HepG2 (cell line): ENCODE results near the gene HLF. TPM values are rescaled to one million over a fixed set of nuclear protein-coding genes. Genes with fewer than 3 reads are reported as not detected.

Source experiments
- ATAC-seq: fragments of 200-7000 bp; cut with Tn5 transposase; 3 replicates; pipeline ENCODE4 v1.9.1; 2020; ENCODE audit warnings: mild to moderate bottlenecking, moderate library complexity
- BruUV-seq: library from RNA; stranded (reverse); fragments of 400-500 nt; replicated peaks from 2 replicates; lab custom pipeline; 2021; lab: Mats Ljungman, UMichigan
- CTCF ChIA-PET: fragments of 300-600 bp; formaldehyde crosslinking; extraction: SDS; loops from one replicate; lab custom pipeline; 2021; ENCODE audit warnings: low total read pairs, inconsistent platforms, low intra/inter-chr PET ratio; lab: Yijun Ruan, JAX
- POLR2A ChIA-PET: fragments of 350-600 bp; sonication (Branson Sonifier 250); formaldehyde crosslinking; loops from one replicate; lab custom pipeline; 2020; ENCODE audit warnings: antibody characterized with exemption, inconsistent platforms; lab: Yijun Ruan, JAX
- DNase-seq: peaks from one replicate; pipeline ENCODE4 v3.0.0-alpha.2; 2015; ENCODE audit warnings: low spot score
- FAIRE-seq: peaks from 3 replicates; lab custom pipeline; 2011; peaks lifted over from hg19 to GRCh38; lab: Jason Lieb, UNC
- H2AFZ ChIP-seq: one replicate; pipeline ENCODE4 v1.6.1; 2011; ENCODE audit warnings: low read length, inconsistent platforms
- H3K27ac ChIP-seq: fragments of 300-600 bp; 3 replicates; pipeline ENCODE4 v1.8.0; 2011; ENCODE audit warnings: mixed run types, mild to moderate bottlenecking, mixed read lengths, low read length, inconsistent platforms; ENCODE audit not compliant: insufficient read depth; ENCODE audit errors: extremely low read length
- H3K27me3 ChIP-seq, 2 experiments: fragments of 200-600 bp in 1 of 2; 2 replicates in 1 of 2; 3 replicates in 1 of 2; pipeline versions ENCODE4 v1.6.0 to v1.8.0; 2011; ENCODE audit warnings: low read length in 2 of 2, mild to moderate bottlenecking in 2 of 2, moderate library complexity in 2 of 2, inconsistent platforms in 1 of 2; ENCODE audit not compliant: insufficient read depth in 2 of 2, control insufficient read depth in 1 of 2
- H3K36me3 ChIP-seq, 2 experiments: fragments of 200-600 bp in 1 of 2; replicated peaks in 1 of 2; 2 replicates in 1 of 2; 3 replicates in 1 of 2; pipeline versions ENCODE4 v1.5.1 to v1.8.0; 2011; ENCODE audit warnings: low read length in 2 of 2, inconsistent platforms in 1 of 2; ENCODE audit not compliant: insufficient read depth in 2 of 2, control insufficient read depth in 1 of 2
- H3K4me1 ChIP-seq: 2 replicates; pipeline ENCODE4 v1.5.1; 2012; ENCODE audit warnings: low read length, inconsistent platforms; ENCODE audit not compliant: insufficient read depth
- H3K4me2 ChIP-seq: 2 replicates; pipeline ENCODE4 v1.6.0; 2011; ENCODE audit warnings: low read depth, low read length, inconsistent platforms
- H3K4me3 ChIP-seq, 3 experiments: fragments of 200-600 bp in 1 of 3; sonication (generic), shearing (Covaris generic) in 1 of 3; replicated peaks in 1 of 3; 2 replicates each; pipeline ENCODE4 v1.5.1; 2011 to 2016; ENCODE audit warnings: low read length in 3 of 3, inconsistent platforms in 2 of 3, low read depth in 2 of 3, mild to moderate bottlenecking in 2 of 3, control low read depth in 1 of 3, mixed read lengths in 1 of 3; ENCODE audit not compliant: insufficient read depth in 1 of 3
- H3K79me2 ChIP-seq: one replicate; pipeline ENCODE4 v1.6.1; 2011; ENCODE audit warnings: low read length, inconsistent platforms; ENCODE audit not compliant: insufficient read depth
- H3K9ac ChIP-seq: 2 replicates; pipeline ENCODE4 v1.6.0; 2011; ENCODE audit warnings: mild to moderate bottlenecking, low read depth, low read length, inconsistent platforms; ENCODE audit not compliant: insufficient read depth
- H3K9me3 ChIP-seq: 2 replicates; pipeline ENCODE4 v1.5.1; 2012; ENCODE audit warnings: mild to moderate bottlenecking, low read length
- H4K20me1 ChIP-seq: 2 replicates; pipeline ENCODE4 v1.6.0; 2011; ENCODE audit warnings: inconsistent platforms, mild to moderate bottlenecking, low read length, moderate library complexity; ENCODE audit not compliant: insufficient read depth
- JUN ChIP-seq: sonication (generic); formaldehyde crosslinking; IDR thresholded peaks from 2 replicates; pipeline ENCODE4 v1.4.0; 2020; ENCODE audit warnings: mild to moderate bottlenecking, missing genetic modification reagents
- NFRKB ChIP-seq: fragments of 450-650 bp; IDR thresholded peaks from 2 replicates; pipeline ENCODE4 v1.6.1; 2017
- RBFOX2 ChIP-seq: fragments of 200-400 bp; formaldehyde crosslinking; IDR thresholded peaks from 2 replicates; pipeline ENCODE4 v1.6.1; 2017; ENCODE audit warnings: low read depth, mild to moderate bottlenecking, low read length
- RBM22 ChIP-seq: fragments of 200-400 bp; formaldehyde crosslinking; optimal IDR thresholded peaks from 2 replicates; pipeline ENCODE3; 2017; ENCODE audit warnings: mild to moderate bottlenecking, low read length, moderate library complexity
- SRSF4 ChIP-seq: fragments of 200-400 bp; formaldehyde crosslinking; IDR thresholded peaks from one replicate; pipeline ENCODE4 v1.6.1; 2018; ENCODE audit warnings: mild to moderate bottlenecking, low read depth, low read length, moderate library complexity; ENCODE audit not compliant: poor library complexity, severe bottlenecking
- TBX2 ChIP-seq: sonication (generic); formaldehyde crosslinking; IDR thresholded peaks from 2 replicates; pipeline ENCODE4 v1.5.0; 2020; ENCODE audit warnings: missing genetic modification reagents, mild to moderate bottlenecking, borderline replicate concordance
- TOPORS ChIP-seq: sonication (generic); formaldehyde crosslinking; IDR thresholded peaks from 2 replicates; pipeline ENCODE4 v1.8.0; 2023; ENCODE audit warnings: mild to moderate bottlenecking, missing genetic modification reagents
- ZNF260 ChIP-seq: sonication (generic); formaldehyde crosslinking; IDR thresholded peaks from 2 replicates; pipeline ENCODE4 v1.4.0; 2020; ENCODE audit warnings: missing genetic modification reagents, low read depth, mild to moderate bottlenecking, borderline replicate concordance
- ZNF333 ChIP-seq: sonication (generic); formaldehyde crosslinking; IDR thresholded peaks from 2 replicates; pipeline ENCODE4 v1.4.0; 2020; ENCODE audit warnings: mild to moderate bottlenecking, missing genetic modification reagents, borderline replicate concordance
- WGBS: methylation state at CpG from one replicate; pipeline ENCODE4 v1.1.6; 2017; ENCODE audit warnings: low lambda C conversion rate; 5-methylcytosine and 5-hydroxymethylcytosine counted together
- in situ Hi-C: cut with HindIII; loops from 2 replicates; pipeline ENCODE4 v1.10.0; 2017; ENCODE audit warnings: low pct_unique_long_range_greater_than_20kb; ENCODE audit not compliant: extremely low pct_ligation_motif_present
- intact Hi-C: fragments of 100-400 bp; cut with micrococcal nuclease; formaldehyde crosslinking; loops from one replicate; pipeline ENCODE4 v1.10.0; 2022; ENCODE audit not compliant: unreplicated experiment
- polyA plus RNA-seq, 8 experiments: library from polyadenylated mRNA; depleted of rRNA in 3 of 8; stranded (reverse) in 7 of 8; unstranded in 1 of 8; fragments of >200 nt; fragmentation: Illumina TruSeq in 4 of 8; extraction: Trizol in 4 of 8; gene quantifications; 2 replicates each; pipeline versions ENCODE4 v1.2.1 to v1.2.3, GENCODE V29; 2011 to 2016; ENCODE audit warnings: low read depth in 4 of 8, missing spikeins in 1 of 8, mixed read lengths in 1 of 8; ENCODE audit not compliant: insufficient read depth in 1 of 8
- total RNA-seq, 5 experiments: library from RNA; depleted of rRNA; stranded (reverse); fragments of >200 nt; fragmentation: Illumina TruSeq; extraction: Trizol; gene quantifications; 2 replicates each; pipeline ENCODE4 v1.2.3, GENCODE V29; 2016; ENCODE audit warnings: low read depth in 1 of 5
- TF ChIP-seq, protein P1 (sequence below): sonication (generic); formaldehyde crosslinking; IDR thresholded peaks from 2 replicates; pipeline ENCODE4 v1.9.0; 2022; ENCODE audit warnings: missing genetic modification reagents, mild to moderate bottlenecking, borderline replicate concordance
- TF ChIP-seq, protein P2 (sequence below): IDR thresholded peaks from 2 replicates; pipeline ENCODE4 v1.6.1; 2016
- TF ChIP-seq, protein P3 (sequence below): sonication (generic); formaldehyde crosslinking; IDR thresholded peaks from 2 replicates; pipeline ENCODE4 v1.4.0; 2020; ENCODE audit warnings: mild to moderate bottlenecking, missing genetic modification reagents
- TF ChIP-seq, protein P4 (sequence below): fragments of 450-650 bp; IDR thresholded peaks from 2 replicates; pipeline ENCODE4 v1.6.1; 2017; ENCODE audit warnings: mild to moderate bottlenecking

Gene HLF
- total and polyA plus RNA-seq, 2 of the 13 experiments (the other 11 are each of a cell fraction or from before 2014, with no cell fraction given) = 202 to 346 TPM

DNA sequence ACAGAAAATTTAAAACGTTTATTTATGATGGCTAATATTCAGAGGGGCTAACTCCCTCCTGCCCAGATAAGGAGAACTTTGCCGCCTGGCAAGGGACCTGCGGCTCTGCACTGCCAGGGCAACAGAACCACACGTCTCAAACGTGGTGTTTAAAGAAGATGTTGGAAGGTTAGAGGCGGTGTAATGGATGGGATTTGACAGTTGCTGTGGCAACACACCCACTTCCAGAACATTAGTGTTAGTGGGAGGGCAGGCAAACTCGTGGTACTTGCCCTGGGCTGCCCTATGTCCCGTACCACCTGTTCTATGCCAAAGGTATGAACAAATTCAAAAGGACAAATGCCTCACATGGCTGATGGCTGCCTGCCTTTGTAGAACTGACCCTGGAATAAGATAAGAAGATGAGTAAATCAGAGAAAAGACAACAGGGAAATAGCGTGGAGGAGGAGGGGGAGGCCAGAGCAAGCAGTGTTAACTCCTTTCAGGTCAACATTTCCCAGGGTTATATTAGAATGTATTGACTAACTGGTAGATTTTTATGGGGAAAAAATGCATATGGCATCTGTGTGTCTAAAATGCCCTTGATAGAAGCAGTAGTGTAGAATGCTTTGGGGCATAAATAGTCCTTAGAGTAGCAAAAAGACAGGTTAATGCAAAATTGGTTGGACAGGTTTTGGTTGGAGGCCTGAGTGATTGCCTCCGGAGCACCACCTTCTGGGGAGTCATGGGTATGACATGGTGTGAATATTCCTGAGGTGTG lies 30.8 kb downstream of the HLF start (continued):
- TF ChIP-seq, protein P1, sequence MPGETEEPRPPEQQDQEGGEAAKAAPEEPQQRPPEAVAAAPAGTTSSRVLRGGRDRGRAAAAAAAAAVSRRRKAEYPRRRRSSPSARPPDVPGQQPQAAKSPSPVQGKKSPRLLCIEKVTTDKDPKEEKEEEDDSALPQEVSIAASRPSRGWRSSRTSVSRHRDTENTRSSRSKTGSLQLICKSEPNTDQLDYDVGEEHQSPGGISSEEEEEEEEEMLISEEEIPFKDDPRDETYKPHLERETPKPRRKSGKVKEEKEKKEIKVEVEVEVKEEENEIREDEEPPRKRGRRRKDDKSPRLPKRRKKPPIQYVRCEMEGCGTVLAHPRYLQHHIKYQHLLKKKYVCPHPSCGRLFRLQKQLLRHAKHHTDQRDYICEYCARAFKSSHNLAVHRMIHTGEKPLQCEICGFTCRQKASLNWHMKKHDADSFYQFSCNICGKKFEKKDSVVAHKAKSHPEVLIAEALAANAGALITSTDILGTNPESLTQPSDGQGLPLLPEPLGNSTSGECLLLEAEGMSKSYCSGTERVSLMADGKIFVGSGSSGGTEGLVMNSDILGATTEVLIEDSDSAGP (CRISPR knock-in tag) = peak; percentile 46; the same call in 1 of the 2 replicates
- TF ChIP-seq RBM22 = peak; percentile 99
- TF ChIP-seq TBX2 = peak; percentile 59
- no peak for TF ChIP-seq ZNF333

DNA sequence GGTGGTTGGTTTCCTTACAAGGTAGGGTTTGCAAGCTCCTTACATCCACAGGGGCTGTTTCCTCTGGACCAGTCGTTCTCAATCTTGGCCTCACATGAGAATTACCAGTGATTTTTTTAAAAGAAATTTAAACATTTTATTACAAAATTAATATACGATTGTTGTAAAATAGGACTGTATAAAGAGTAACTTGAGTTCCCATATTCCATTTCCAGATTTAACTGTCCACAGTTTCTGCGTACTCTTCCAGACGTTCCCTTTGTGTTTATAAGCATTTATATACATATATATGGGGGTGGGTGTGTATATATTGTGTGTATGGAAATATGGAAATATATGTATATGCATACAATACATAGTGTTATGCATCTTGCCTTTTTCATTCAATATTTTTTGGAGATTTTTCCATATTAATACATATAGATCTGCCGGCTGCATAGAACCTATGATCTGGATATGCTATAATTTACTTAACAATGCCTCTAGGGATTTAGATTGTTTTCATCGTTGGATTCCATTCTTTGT lies 31.5 kb downstream of the HLF start:
- POLR2A ChIA-PET = interaction anchor here (0.6 to 5.7 kb wide), 6 partner anchors 9 to 31 kb away, joined by 3 to 43 read pairs (median 4); partner anchors contain the start of gene HLF
- no peak for FAIRE-seq
- CTCF ChIA-PET = interaction anchor here (0.7 to 2.2 kb wide), 5 partner anchors 13 to 303 kb away, joined by 3 to 5 read pairs (median 3); partner anchors contain the start of gene HLF
- TF ChIP-seq JUN (CRISPR knock-in tag) = no peak
- TF ChIP-seq NFRKB = no peak
- TF ChIP-seq, protein P2, sequence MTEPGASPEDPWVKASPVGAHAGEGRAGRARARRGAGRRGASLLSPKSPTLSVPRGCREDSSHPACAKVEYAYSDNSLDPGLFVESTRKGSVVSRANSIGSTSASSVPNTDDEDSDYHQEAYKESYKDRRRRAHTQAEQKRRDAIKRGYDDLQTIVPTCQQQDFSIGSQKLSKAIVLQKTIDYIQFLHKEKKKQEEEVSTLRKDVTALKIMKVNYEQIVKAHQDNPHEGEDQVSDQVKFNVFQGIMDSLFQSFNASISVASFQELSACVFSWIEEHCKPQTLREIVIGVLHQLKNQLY = no peak
- TF ChIP-seq, protein P3, sequence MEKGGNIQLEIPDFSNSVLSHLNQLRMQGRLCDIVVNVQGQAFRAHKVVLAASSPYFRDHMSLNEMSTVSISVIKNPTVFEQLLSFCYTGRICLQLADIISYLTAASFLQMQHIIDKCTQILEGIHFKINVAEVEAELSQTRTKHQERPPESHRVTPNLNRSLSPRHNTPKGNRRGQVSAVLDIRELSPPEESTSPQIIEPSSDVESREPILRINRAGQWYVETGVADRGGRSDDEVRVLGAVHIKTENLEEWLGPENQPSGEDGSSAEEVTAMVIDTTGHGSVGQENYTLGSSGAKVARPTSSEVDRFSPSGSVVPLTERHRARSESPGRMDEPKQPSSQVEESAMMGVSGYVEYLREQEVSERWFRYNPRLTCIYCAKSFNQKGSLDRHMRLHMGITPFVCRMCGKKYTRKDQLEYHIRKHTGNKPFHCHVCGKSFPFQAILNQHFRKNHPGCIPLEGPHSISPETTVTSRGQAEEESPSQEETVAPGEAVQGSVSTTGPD (CRISPR knock-in tag) = 0 out of 2 replicates have a peak, but pooled peaks have one; percentile 4
- TF ChIP-seq SRSF4 = peak; percentile 60
- TF ChIP-seq, protein P4, sequence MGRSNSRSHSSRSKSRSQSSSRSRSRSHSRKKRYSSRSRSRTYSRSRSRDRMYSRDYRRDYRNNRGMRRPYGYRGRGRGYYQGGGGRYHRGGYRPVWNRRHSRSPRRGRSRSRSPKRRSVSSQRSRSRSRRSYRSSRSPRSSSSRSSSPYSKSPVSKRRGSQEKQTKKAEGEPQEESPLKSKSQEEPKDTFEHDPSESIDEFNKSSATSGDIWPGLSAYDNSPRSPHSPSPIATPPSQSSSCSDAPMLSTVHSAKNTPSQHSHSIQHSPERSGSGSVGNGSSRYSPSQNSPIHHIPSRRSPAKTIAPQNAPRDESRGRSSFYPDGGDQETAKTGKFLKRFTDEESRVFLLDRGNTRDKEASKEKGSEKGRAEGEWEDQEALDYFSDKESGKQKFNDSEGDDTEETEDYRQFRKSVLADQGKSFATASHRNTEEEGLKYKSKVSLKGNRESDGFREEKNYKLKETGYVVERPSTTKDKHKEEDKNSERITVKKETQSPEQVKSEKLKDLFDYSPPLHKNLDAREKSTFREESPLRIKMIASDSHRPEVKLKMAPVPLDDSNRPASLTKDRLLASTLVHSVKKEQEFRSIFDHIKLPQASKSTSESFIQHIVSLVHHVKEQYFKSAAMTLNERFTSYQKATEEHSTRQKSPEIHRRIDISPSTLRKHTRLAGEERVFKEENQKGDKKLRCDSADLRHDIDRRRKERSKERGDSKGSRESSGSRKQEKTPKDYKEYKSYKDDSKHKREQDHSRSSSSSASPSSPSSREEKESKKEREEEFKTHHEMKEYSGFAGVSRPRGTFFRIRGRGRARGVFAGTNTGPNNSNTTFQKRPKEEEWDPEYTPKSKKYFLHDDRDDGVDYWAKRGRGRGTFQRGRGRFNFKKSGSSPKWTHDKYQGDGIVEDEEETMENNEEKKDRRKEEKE = no peak
- no peak for TF ChIP-seq TOPORS
- no peak for TF ChIP-seq ZNF260 (CRISPR knock-in tag)
- peak; percentile 62 for TF ChIP-seq RBFOX2

More for the DNA sequence above, 31.5 kb downstream of the HLF start:
- 76% methylated on average over 6 of the region's 6 CpGs for WGBS
- Histone ChIP-seq H3K27me3 (no peaks in the 10 kb centered on the region), H3K36me3 (peaks cover 35 to 84% of the 10 kb centered on the region in 2 experiments), H2AFZ (no peak overlapping the region), H3K4me1 (peaks cover 100% of the 10 kb centered on the region), H3K79me2 (peaks cover 99% of the 10 kb centered on the region), H3K9ac (no peak overlapping the region), H4K20me1 (peaks cover 34% of the 10 kb centered on the region), H3K9me3 (no peaks in the 10 kb centered on the region), H3K4me2 (no peak overlapping the region), H3K27ac (peak overlapping the region; percentile 38), H3K4me3 (no peak overlapping the region)
- BruUV-seq = no TSS peak
- in situ Hi-C loops = no loop called here
- DNase-seq (no peak), ATAC-seq (no peak)
- intact Hi-C loops = loop anchor here (1.0 kb wide), 2 partner anchors 9 to 303 kb away; no protein-coding TSS in a partner anchor
